GM19328 (cell line): Measurements from ENCODE around the gene CCDC54.
"Not testable (repeated sequence)": the region's sequence is repeated elsewhere in the genome, so short reads cannot be mapped to it uniquely, and the experiment has no call there.

Source experiments
- ATAC-seq: cut with Tn5 transposase; IDR thresholded peaks from one replicate; pipeline ENCODE4 v1.9.1; 2021; ENCODE audit warnings: mild to moderate bottlenecking, moderate library complexity; ENCODE audit not compliant: unreplicated experiment

Gene CCDC54

DNA sequence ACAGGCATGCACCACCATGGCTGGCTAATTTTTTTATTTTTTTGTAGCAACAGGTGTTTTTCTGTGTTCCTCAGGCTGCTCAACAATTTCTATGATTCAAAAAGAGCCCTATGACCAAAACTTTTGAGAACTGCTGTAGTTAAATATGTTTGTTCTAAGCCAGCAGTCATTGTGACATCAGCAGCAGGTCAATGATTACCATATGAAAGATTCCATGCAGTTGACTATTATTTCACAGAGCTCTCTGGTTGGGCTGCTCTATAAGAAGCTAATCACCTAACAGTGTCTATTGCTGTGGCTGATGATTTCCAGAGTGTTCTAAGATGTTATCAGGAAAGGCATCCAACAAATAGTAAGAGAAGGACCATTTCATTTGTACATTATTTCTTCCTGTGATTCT is at the start of gene CCDC54:
Gene CCDC54, plus strand, starts transcription at position 289 of the 400 bp plus-strand sequence. CDS start 149 bp downstream, outside the sequence.
- no peak for ATAC-seq

DNA sequence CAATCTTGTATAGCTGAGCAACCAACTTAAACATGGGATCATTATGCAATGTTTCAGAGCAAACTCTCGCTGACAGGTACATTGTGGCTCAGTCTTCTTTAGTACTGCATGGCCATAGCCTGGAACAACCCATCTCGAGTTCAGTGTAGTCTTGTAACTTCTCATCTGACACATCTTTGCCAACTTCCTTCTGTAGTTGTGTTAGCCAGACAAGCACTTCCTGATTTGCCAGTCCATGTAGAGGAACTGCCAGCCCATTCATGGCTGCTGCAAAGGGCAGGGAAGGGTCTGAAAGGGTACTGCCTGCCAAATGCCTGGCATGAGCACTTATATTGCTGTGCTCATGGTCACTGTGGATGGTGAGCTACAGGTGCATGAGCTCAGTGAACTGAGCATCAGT is 49.2 kb upstream of the CCDC54 start:
- ATAC-seq = no peak

DNA sequence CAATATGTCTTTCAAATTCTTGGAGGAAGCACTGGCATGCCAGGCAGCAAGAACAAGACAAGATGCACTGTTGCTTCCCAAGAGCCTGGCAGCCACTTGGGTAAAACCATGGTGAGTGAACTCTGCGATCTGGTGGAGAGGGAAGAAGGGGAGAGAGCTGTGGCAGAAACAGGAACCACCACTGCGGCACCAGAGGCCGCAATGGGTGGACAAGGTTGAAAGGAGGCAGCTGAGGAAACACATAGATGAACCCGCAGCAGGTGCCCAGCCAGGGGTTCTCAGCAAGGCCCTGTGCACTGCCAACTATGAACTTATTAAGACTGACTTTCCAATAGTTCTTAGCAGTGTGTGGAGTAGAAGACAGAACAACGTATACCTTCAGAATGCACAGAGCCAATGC is 48.2 kb upstream of the CCDC54 start:
- ATAC-seq = no peak

DNA sequence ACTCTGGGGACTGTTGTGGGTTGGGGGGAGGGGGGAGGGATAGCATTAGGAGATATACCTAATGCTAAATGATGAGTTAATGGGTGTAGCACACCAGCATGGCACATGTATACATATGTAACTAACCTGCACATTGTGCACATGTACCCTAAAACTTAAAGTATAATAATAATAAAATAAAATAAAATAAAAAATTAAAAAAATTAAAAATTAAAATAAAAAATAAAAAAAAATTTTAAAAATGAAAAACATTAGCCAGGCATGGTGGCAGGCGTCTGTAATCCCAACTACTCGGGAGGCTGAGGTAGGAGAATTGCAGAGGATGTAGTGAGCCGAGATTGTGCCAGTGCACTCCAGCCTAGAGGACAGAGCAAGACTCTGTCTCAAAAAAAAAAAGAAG is 37.5 kb upstream of the CCDC54 start:
- not testable (repeated sequence) for ATAC-seq

DNA sequence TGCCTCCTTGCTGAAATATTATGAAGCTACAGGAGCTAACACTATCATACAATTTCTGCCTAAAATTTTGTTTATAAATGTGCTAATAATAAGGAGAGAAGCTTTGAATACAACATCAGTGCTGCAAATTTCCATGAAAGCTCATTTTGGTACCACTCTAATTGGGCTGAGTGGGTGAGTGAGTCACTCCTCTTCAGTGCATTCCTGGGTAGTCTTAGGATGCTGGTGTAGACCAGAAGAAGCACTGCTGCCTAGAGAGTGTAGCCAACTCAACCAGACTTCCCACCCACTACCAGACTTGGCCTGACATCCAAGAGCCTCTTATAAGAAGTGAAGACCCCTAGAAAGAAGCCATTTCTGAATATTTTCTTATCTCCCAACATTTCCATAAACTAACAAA is 32.5 kb upstream of the CCDC54 start:
- no peak for ATAC-seq

DNA sequence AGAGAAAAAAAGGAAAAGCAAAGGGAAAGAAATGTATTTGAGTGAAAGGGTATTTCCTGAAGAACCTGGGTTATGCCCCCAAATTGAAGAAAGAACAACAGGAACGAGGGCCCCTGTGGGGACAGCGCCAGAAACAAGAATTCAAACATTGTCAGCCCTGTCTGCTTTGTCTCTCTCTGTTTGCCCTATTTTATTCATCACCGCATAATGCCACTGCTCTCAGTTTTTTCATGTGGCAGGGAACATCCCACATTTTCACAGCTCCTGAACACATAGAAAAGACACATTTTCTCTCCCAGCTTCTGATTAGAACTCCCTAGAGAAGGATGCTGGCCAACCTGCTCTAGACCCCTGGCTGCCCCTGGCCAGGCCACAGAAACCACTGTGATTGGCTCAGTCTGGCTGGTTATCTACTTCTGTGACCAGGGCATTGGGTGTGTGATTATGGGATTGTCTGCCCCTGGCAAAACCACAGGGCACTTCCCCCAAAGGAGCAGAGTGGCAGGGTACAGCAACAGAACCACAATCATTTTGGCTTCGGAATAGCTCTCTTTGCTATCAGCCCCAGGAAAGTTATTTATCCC is 31.3 kb upstream of the CCDC54 start:
- ATAC-seq = no peak

DNA sequence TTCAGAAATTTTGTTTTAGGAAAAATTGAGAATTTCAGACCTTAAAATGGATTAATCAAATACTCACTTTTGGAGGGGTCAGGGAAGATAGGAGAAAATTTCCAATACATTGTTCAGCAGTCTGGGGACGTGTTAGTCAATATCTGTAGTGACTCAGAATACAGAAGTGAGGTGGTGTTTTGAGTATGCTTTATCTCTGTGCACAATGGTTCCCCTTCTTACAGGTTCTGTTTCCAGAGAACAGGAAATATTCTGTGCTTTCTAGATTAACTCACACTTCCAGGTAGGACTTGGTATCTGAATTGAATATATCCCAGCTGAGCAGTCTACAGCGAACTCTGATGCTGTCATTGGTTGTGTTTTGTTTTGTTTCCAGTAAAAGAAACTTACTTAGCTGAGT is 30.7 kb upstream of the CCDC54 start:
- ATAC-seq = no peak

DNA sequence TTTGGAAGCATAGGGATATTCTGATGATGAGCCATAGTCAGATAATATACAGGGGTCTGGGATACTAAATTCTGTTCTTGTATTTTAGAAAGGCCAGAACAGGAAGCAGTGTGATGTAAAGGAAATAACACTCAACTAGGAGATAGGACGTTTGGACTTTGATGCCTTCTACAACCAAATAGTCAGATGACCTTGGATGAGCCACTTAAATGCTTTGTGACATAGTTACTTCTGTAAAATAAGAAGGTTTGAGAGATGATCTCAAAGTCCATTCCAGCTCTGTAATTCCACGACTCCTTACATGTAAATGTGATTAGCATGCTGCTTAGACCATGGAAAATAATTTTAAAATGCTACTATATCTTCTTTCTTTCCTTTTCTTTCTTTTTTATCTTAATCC is 29.5 kb upstream of the CCDC54 start:
- no peak for ATAC-seq

DNA sequence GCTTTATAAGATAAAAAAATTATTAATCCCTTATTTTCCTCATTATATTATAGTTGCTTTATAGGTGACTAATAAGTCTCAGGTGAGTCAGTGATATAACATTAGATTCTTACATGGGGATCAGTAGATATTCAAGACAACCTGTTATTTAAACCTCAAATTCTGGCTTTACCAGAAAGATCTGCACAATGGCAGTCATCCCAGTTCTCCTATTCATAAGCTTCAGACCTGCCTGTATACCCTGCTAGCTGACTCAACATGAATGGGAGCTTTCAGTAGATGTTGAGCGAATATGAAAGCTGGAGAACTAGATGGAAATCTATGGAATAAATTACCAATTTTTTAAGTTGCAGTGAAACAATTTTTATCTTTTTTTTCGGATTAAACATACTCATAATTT is 20.5 kb upstream of the CCDC54 start:
- ATAC-seq = no peak

DNA sequence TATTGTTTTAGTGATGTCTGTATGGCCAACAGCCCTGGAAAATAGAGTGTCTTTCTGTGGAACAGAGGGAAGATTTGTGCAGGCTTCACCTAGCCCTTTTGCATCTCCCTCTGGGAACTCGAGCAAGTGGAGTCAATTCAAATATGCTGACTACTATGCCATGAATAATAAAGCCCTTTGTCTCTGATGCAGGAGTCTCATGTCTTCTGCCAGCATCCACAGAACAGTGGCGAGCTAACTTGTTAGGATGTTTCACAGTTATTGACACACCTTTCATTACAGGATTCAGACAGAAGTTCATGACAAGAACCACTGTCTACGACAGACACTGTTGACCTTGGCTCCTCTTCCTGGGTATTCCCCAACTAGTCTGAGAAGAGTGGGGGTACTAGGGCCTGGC is 15.6 kb upstream of the CCDC54 start:
- no peak for ATAC-seq

DNA sequence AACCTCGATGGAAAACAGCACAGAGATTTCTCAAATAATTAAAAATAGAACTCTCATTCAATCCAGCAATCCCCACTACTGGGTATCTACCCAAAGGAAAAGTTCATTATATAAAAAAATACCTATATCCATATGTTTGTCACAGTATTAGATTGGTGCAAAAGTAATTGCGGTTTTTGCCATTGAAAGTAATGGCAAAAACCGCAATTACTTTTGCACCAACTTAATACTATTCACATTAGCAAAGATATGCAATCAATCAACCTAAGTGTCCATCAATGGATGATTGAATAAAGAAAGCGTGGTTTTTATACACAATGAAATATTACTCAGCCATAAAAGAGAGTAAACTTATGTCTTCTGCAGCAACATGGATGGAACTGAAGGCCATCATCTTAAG is 12.2 kb upstream of the CCDC54 start:
- ATAC-seq = no peak

DNA sequence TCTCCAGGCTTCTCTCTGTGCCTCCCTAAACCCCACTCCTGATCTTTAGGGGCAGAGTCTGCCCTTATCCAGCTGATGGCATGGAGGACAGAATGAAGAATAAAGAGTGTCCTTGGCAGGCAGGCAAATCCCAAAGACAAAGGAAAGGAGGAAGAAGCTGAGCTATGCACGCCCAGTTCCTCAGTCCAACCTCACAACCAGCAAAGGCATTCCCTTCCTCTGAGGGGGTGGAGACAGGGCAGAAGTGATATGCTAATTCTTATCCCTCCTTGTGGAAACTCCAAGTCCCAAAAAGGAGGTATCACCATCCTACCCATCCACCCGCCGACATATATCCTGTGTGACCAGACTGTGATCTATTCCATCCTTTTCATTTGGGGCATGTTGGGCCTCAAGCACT is 10.5 kb upstream of the CCDC54 start:
- ATAC-seq = no peak

DNA sequence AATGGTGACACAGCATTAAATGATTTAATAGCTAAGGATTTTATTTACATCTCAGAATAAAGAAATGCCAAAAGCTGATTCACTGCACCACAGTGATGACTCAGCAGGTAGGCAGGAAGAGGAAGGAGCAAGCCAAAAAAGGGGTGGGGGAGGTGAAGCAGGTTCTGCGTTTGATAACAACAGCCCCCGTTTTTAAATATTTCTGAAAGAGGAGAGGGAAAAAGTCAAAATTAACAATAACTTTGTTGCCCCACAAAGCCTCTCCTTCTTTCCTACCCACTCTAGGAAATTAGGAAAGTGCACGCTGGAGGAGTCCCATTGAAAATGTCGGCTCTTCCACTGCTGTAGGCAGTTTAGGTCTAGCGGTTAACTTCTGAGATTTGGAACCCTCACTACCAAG is 9.9 kb upstream of the CCDC54 start:
- ATAC-seq = no peak

DNA sequence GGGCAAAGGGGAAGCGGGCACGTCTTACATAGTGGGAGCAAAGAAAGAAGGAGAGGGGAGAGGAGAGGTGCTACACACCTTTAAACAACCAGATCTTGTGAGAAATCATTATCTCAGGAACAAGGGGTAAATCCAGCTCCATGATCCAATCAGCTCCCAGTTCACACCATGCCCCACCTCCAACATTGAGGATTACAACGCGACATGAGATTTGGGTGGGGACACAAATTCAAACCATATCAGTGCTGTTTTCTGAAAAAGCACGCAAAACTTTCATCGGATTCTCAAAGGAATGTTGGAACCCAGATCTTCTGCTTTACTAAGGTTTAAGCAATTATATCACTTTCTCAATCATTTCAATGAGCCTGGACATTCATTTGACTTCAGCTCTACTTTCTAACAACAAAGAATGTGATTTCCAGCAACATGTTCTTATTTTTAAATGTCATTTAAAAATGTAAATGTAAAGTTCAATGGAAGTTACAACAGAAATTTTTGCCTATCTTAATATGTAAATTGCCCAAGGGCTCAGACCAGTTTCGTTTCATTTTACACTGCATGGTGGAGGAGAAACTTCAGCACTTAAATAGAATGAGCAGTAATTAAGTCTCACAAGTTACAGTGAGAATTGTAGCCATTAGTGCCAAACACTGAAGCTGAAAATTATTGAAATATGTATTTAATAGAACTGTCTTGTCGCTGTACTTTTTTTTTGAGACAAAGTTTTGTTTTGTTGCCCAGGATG is 8.4 kb upstream of the CCDC54 start:
- no peak for ATAC-seq

DNA sequence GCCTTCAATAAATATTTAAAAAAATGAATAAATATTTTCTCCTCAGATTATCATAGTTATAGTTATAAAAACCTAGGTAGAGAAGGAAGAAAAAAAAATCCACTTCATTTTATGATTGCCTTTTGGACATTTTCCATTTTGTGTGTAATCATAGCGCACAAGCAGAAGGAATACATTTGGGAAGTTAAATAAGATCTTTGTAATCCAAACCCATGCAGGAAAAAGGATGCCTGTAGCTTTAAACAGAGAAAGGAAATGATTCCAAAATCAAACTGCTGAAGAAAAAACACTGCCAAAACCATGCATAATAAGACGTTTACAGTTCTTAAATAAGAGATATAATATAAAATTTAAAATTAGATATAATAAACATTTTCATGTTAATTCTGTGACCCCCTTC is 7.4 kb upstream of the CCDC54 start:
- no peak for ATAC-seq

DNA sequence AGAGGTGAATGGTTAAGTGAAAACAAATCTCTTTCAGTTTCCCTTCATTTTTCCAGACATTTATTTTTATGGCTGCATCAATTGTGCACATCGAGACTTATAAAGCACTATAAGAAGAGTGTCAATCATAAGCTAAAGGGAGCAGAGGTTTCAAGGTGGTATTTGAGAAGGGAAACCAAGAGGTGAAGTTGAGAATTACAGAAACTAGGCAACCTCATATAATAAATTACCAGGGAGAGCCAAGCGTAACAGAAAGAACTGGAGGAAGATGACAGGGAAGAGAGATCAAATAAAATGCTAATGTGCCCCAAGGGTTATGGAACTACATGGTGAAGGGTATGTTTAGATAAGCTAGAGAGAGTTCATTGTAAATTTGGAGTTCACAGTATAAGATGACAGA is 6.3 kb upstream of the CCDC54 start:
- no peak for ATAC-seq

DNA sequence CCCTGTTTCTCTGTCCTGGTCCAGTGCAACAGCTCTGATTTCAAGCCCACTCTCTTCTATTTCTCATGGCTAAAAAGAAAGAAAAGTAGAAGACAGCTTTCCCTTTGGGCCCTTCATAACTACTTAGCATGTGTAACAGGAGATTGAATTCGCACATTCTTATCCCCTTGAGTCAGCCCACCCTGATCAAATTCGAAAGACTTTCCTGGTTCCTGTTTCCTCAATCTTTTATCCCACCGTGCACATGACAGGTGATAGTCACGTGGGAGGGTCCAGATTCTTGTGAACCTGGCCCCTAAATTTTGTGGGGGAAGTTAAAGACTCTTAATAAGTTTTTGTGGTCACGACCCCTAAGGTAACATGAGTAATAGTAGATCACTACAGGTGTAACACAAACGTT is 4.7 kb upstream of the CCDC54 start:
- ATAC-seq = no peak

DNA sequence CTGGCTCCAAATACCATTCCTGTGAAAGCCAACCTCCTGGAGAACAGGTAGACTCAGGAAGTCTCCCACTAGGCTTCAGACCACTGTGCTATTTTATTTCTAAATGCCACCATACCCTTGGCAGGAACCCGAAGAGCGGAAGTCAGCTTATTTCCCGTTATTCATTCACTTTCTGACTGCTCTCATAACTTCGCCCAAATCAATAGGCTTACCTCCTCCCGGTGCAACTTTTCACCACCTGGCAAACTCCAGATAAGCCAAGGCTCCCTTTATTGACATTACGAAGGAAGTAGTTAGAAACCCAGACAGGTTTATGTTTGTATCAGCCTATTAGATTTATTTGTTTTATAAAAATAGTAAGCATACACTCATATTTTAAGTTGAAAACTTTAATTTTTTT is 3.3 kb upstream of the CCDC54 start:
- ATAC-seq = no peak

DNA sequence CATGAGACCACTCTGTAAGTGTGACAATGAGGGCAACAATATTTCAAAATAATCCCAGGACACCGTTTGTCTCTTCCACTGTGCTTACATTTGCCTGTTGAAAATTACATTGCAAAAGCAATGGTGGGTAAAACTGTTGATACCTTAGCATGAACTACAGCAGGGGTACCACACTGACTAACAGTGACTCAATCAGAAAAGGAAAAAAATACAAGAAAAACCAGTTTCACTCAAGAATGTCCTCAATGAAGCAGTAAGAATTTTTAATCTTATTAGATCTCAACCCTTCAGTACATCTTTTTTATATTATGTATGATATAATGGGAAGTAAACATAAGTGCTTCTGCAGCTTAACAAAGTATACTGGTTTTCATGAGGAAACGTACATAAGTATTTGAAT is 1.6 kb upstream of the CCDC54 start:
- ATAC-seq = no peak

DNA sequence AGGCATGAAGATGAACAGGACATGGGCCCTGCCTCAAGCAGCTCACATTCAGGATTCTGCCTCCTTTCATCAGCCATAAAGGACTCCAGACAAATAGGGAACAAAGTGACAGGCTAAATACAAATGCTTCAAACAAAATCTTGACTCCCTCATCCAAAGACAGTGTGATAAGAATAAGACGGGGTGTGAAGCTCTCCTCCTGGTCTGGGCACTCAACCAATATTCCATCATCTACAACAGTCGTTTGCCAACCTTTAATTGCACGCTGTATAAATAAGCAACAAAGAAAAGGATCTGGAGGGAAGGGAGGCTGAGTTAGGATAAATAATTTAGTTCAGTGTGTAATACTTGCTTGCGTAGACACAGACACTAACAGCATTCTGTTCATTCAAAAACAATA is 5.4 kb downstream of the CCDC54 start:
- no peak for ATAC-seq

DNA sequence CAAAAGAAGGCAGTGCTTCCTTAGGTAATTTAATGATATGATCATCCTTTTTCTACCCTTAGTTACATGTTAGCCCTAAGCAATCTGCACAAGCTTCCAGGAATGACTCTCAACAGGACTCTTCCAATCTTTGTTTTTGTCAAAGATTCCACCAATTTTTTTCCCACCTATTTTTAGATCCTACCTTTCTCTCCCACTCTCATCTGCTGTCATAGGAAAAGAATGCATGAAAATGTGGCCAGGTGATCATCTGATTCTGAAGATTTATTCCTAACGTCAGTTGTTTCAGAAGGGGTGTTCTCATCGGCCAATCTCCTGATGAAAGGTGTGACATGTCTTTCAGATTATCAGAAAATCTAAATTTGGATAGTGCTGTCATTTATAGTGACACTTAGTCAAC is 7.2 kb downstream of the CCDC54 start:
- no peak for ATAC-seq

DNA sequence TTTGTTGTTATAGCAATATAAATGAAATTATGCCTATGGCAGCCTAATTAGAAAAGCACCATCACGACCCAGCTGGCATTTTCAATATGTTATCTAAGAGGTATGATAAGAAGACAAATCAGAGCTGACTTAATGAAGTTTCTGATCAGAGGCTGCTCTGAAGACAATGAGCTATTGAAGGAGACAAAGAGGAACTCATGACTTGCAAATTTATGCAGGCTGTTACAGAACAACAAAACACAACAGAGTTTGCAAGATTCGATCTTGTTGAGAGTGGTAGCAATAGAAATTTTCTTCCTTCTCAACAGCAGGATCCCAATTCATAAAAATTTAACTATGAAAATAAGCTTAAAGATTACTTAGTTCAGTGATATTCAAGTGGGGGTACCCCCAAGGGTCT is 7.7 kb downstream of the CCDC54 start:
- ATAC-seq = no peak

DNA sequence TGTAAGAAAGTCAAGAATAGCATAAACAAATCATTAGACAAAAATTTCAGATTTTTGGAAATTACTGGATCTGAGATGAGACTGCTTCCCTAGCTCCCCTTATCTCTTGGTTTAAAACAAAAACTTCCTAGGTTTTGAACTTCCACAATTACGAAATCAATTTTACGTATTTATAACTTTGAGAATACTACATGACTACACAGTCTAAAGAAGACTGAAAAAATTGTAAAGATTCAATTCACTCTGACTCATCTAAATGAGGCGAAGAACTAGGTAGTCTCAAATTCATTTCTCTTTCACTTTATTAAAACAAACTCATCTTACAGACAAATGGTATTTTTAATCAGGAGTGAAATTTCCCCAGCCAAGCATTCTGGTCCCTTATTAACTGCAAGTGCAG is 10.3 kb downstream of the CCDC54 start:
- ATAC-seq = no peak
